DND-41 (cell line): ENCODE measurements around the gene ABCB11.

Experiments used
- ATAC-seq: fragments of 200-7000 bp; cut with Tn5 transposase; 3 replicates; pipeline ENCODE4 v1.9.1; 2021; ENCODE audit warnings: low read depth; ENCODE audit not compliant: insufficient read depth
- DNase-seq: peaks from one replicate; pipeline ENCODE4 v3.0.0-alpha.2; 2020
- H2AFZ ChIP-seq: 2 replicates; pipeline ENCODE4 v1.6.0; 2012; ENCODE audit warnings: low read depth, low read length
- H3K27ac ChIP-seq: 2 replicates; pipeline ENCODE4 v1.5.1; 2012; ENCODE audit warnings: low read length, inconsistent platforms
- H3K27me3 ChIP-seq: fragments of 200-600 bp; sonication (generic); 2 replicates; pipeline ENCODE4 v1.6.0; 2012; ENCODE audit warnings: low read length, mild to moderate bottlenecking, inconsistent platforms; ENCODE audit not compliant: insufficient read depth, poor library complexity
- H3K36me3 ChIP-seq: 2 replicates; pipeline ENCODE4 v1.5.1; 2012; ENCODE audit warnings: low read length, inconsistent platforms; ENCODE audit not compliant: insufficient read depth
- H3K4me1 ChIP-seq: 2 replicates; pipeline ENCODE4 v1.5.1; 2012; ENCODE audit warnings: mild to moderate bottlenecking, low read length; ENCODE audit not compliant: insufficient read depth
- H3K4me2 ChIP-seq: 2 replicates; pipeline ENCODE4 v1.6.0; 2012; ENCODE audit warnings: mild to moderate bottlenecking, moderate library complexity, low read length, inconsistent platforms; ENCODE audit not compliant: insufficient read depth
- H3K4me3 ChIP-seq, 2 experiments: fragments of 200-600 bp in 1 of 2; shearing (Covaris generic) in 1 of 2; 2 replicates each; pipeline ENCODE4 v1.5.1; 2012 to 2016; ENCODE audit warnings: inconsistent platforms in 2 of 2, low read length in 2 of 2, mild to moderate bottlenecking in 2 of 2, low read depth in 1 of 2, moderate library complexity in 1 of 2
- H3K79me2 ChIP-seq: 2 replicates; pipeline ENCODE4 v1.6.0; 2012; ENCODE audit warnings: low read length, inconsistent platforms; ENCODE audit not compliant: insufficient read depth
- H3K9ac ChIP-seq: 2 replicates; pipeline ENCODE4 v1.6.0; 2012; ENCODE audit warnings: low read depth, mild to moderate bottlenecking, inconsistent platforms, low read length, moderate library complexity
- H3K9me3 ChIP-seq: 2 replicates; pipeline ENCODE4 v1.5.1; 2012; ENCODE audit warnings: low read length, moderate library complexity, mild to moderate bottlenecking, inconsistent platforms; ENCODE audit not compliant: insufficient read depth, severe bottlenecking
- H4K20me1 ChIP-seq: 2 replicates; pipeline ENCODE4 v1.6.0; 2012; ENCODE audit warnings: low read length; ENCODE audit not compliant: insufficient read depth
- EZH2 ChIP-seq: IDR thresholded peaks from 3 replicates; pipeline ENCODE4 v1.6.1; 2012; ENCODE audit warnings: borderline replicate concordance, low read depth, mild to moderate bottlenecking, moderate library complexity, low read length, inconsistent platforms; ENCODE audit not compliant: severe bottlenecking
- TF ChIP-seq, protein P1 (sequence below): IDR thresholded peaks from 2 replicates; pipeline ENCODE4 v1.5.1; 2012; ENCODE audit warnings: borderline replicate concordance, low read length, moderate library complexity, mild to moderate bottlenecking; ENCODE audit not compliant: poor library complexity, severe bottlenecking; ENCODE audit errors: extremely low read depth

ABCB11 gene

GRCh38 chr2:168995744-168996143 is 35.4 kb downstream of the ABCB11 start:
- Histone ChIP-seq H3K4me3 (no peak overlapping the region), H3K4me1 (no peaks in the 10 kb centered on the region), H3K27me3 (peaks cover 6% of the 10 kb centered on the region), H3K36me3 (no peaks in the 10 kb centered on the region), H3K27ac (no peak overlapping the region), H2AFZ (no peak overlapping the region), H3K9ac (no peak overlapping the region), H4K20me1 (no peaks in the 10 kb centered on the region), H3K79me2 (no peaks in the 10 kb centered on the region), H3K4me2 (no peak overlapping the region), H3K9me3 (no peaks in the 10 kb centered on the region)
- no peak for TF ChIP-seq EZH2
- TF ChIP-seq, protein P1, sequence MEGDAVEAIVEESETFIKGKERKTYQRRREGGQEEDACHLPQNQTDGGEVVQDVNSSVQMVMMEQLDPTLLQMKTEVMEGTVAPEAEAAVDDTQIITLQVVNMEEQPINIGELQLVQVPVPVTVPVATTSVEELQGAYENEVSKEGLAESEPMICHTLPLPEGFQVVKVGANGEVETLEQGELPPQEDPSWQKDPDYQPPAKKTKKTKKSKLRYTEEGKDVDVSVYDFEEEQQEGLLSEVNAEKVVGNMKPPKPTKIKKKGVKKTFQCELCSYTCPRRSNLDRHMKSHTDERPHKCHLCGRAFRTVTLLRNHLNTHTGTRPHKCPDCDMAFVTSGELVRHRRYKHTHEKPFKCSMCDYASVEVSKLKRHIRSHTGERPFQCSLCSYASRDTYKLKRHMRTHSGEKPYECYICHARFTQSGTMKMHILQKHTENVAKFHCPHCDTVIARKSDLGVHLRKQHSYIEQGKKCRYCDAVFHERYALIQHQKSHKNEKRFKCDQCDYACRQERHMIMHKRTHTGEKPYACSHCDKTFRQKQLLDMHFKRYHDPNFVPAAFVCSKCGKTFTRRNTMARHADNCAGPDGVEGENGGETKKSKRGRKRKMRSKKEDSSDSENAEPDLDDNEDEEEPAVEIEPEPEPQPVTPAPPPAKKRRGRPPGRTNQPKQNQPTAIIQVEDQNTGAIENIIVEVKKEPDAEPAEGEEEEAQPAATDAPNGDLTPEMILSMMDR = no peak
- ATAC-seq = no peak
- DNase-seq = no peak

GRCh38 chr2:168993538-168993937 is 37.6 kb downstream of the ABCB11 start:
- TF ChIP-seq, protein P1 = no peak
- no peak for TF ChIP-seq EZH2
- DNase-seq (no peak), ATAC-seq (no peak)
- H3K9me3 ChIP-seq = no peaks in the 10 kb centered on the region
- no peaks in the 10 kb centered on the region for H3K4me1 ChIP-seq
- H3K4me3 ChIP-seq = no peak overlapping the region
- H3K79me2 ChIP-seq = no peaks in the 10 kb centered on the region
- H2AFZ ChIP-seq = no peak overlapping the region
- no peaks in the 10 kb centered on the region for H3K36me3 ChIP-seq
- no peak overlapping the region for H3K4me2 ChIP-seq
- no peak overlapping the region for H3K9ac ChIP-seq
- H3K27me3 ChIP-seq = peaks cover 6% of the 10 kb centered on the region
- H3K27ac ChIP-seq = no peak overlapping the region
- H4K20me1 ChIP-seq = no peaks in the 10 kb centered on the region

- DNase-seq (no peak), ATAC-seq (no peak)
- H3K79me2 ChIP-seq = no peaks in the 10 kb centered on the region
- H3K9ac ChIP-seq = no peak overlapping the region
- no peak overlapping the region for H3K27ac ChIP-seq
- H3K27me3 ChIP-seq = peaks cover 6% of the 10 kb centered on the region
- no peaks in the 10 kb centered on the region for H3K4me1 ChIP-seq
- H3K4me2 ChIP-seq = no peak overlapping the region
- no peaks in the 10 kb centered on the region for H3K36me3 ChIP-seq
- H3K4me3 ChIP-seq = no peak overlapping the region
- H3K9me3 ChIP-seq = no peaks in the 10 kb centered on the region
- H4K20me1 ChIP-seq = no peaks in the 10 kb centered on the region
- no peak for TF ChIP-seq EZH2
- TF ChIP-seq, protein P1 = no peak
- H2AFZ ChIP-seq = no peak overlapping the region
Measured at GRCh38 chr2:168992591-168993349, 38.4 kb downstream of the ABCB11 start.

- Histone ChIP-seq H3K27ac (no peak overlapping the region), H3K36me3 (no peaks in the 10 kb centered on the region), H3K9ac (no peak overlapping the region), H3K4me3 (no peak overlapping the region), H2AFZ (no peak overlapping the region), H3K4me1 (no peaks in the 10 kb centered on the region), H4K20me1 (no peaks in the 10 kb centered on the region), H3K9me3 (no peaks in the 10 kb centered on the region), H3K79me2 (no peaks in the 10 kb centered on the region), H3K4me2 (no peak overlapping the region), H3K27me3 (peaks cover 2% of the 10 kb centered on the region)
- DNase-seq = no peak
- no peak for TF ChIP-seq EZH2
- TF ChIP-seq, protein P1 = no peak
- no peak for ATAC-seq
Measured at GRCh38 chr2:168992026-168992425, 39.1 kb downstream of the ABCB11 start.
